Neural cell (in vitro differentiated cells): ENCODE measurements around the gene PARK7.

Experiments used
- EP300 ChIP-seq: fragments of 450-650 bp; conservative IDR thresholded peaks from 2 replicates; pipeline ENCODE4 v1.6.1; 2014; ENCODE audit warnings: antibody characterized with exemption, mild to moderate bottlenecking, moderate library complexity; ENCODE audit not compliant: poor library complexity, severe bottlenecking
- EZH2 ChIP-seq: fragments of 200-600, 300-800 bp; shearing (Covaris generic), sonication (generic); IDR thresholded peaks from 2 replicates; pipeline ENCODE4 v1.6.1; 2014; ENCODE audit warnings: antibody characterized with exemption, low read length, borderline replicate concordance, mild to moderate bottlenecking; ENCODE audit not compliant: insufficient read depth, poor library complexity, severe bottlenecking
- MXI1 ChIP-seq: fragments of 450-650 bp; conservative IDR thresholded peaks from 2 replicates; pipeline ENCODE4 v1.6.1; 2014; ENCODE audit warnings: antibody characterized with exemption, mild to moderate bottlenecking; ENCODE audit not compliant: poor library complexity, severe bottlenecking
- RAD21 ChIP-seq: fragments of 450-650 bp; conservative IDR thresholded peaks from 2 replicates; pipeline ENCODE4 v1.6.1; 2014; ENCODE audit warnings: antibody characterized with exemption, mild to moderate bottlenecking, moderate library complexity
- SMC3 ChIP-seq: fragments of 450-650 bp; conservative IDR thresholded peaks from 2 replicates; pipeline ENCODE4 v1.6.1; 2014; ENCODE audit warnings: antibody characterized with exemption, mild to moderate bottlenecking, moderate library complexity; ENCODE audit not compliant: poor library complexity
- TAF1 ChIP-seq: IDR thresholded peaks from 2 replicates; pipeline ENCODE4 v1.6.1; 2012; ENCODE audit warnings: low read depth
- TF ChIP-seq, protein P1 (sequence below): fragments of 450-650 bp; IDR thresholded peaks from 2 replicates; pipeline ENCODE4 v1.5.1; 2014; ENCODE audit warnings: antibody characterized with exemption, mild to moderate bottlenecking, moderate library complexity; ENCODE audit not compliant: poor library complexity, severe bottlenecking
- TF ChIP-seq, protein P2 (sequence below): IDR thresholded peaks from 2 replicates; pipeline ENCODE4 v1.6.1; 2012; ENCODE audit warnings: borderline replicate concordance

DNA sequence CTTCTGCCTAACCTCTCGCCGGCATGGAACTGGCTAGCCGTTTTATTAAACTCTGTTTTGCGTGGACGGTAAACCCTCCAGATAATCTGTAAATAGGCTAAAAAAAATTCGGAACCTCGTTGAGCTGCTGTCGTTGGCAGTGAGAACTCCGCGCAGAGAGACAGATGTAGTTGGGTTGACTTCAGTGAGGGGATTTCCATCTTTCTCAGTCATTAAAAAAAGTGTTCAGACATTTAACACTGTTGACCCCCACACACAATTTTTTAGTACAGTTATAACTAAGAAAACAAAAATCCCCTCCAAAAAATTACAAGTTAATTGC, 464 bp downstream of the PARK7 start:
- TF ChIP-seq EZH2 (no peak), SMC3 (no peak), TAF1 (no peak), EP300 (no peak), RAD21 (no peak), MXI1 (no peak)
- TF ChIP-seq, protein P1, sequence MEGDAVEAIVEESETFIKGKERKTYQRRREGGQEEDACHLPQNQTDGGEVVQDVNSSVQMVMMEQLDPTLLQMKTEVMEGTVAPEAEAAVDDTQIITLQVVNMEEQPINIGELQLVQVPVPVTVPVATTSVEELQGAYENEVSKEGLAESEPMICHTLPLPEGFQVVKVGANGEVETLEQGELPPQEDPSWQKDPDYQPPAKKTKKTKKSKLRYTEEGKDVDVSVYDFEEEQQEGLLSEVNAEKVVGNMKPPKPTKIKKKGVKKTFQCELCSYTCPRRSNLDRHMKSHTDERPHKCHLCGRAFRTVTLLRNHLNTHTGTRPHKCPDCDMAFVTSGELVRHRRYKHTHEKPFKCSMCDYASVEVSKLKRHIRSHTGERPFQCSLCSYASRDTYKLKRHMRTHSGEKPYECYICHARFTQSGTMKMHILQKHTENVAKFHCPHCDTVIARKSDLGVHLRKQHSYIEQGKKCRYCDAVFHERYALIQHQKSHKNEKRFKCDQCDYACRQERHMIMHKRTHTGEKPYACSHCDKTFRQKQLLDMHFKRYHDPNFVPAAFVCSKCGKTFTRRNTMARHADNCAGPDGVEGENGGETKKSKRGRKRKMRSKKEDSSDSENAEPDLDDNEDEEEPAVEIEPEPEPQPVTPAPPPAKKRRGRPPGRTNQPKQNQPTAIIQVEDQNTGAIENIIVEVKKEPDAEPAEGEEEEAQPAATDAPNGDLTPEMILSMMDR = no peak
- TF ChIP-seq, protein P2, sequence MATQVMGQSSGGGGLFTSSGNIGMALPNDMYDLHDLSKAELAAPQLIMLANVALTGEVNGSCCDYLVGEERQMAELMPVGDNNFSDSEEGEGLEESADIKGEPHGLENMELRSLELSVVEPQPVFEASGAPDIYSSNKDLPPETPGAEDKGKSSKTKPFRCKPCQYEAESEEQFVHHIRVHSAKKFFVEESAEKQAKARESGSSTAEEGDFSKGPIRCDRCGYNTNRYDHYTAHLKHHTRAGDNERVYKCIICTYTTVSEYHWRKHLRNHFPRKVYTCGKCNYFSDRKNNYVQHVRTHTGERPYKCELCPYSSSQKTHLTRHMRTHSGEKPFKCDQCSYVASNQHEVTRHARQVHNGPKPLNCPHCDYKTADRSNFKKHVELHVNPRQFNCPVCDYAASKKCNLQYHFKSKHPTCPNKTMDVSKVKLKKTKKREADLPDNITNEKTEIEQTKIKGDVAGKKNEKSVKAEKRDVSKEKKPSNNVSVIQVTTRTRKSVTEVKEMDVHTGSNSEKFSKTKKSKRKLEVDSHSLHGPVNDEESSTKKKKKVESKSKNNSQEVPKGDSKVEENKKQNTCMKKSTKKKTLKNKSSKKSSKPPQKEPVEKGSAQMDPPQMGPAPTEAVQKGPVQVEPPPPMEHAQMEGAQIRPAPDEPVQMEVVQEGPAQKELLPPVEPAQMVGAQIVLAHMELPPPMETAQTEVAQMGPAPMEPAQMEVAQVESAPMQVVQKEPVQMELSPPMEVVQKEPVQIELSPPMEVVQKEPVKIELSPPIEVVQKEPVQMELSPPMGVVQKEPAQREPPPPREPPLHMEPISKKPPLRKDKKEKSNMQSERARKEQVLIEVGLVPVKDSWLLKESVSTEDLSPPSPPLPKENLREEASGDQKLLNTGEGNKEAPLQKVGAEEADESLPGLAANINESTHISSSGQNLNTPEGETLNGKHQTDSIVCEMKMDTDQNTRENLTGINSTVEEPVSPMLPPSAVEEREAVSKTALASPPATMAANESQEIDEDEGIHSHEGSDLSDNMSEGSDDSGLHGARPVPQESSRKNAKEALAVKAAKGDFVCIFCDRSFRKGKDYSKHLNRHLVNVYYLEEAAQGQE = no peak
